T-helper 22 cell (primary cell): ENCODE results near the gene PRSS27.

Experiments used
- DNase-seq: peaks from one replicate; pipeline ENCODE4 v3.0.0-alpha.2; 2020; ENCODE audit warnings: low read depth

PRSS27 gene

GRCh38 chr16:2708955-2709587 is 11.0 kb downstream of the PRSS27 start:
- no peak for DNase-seq

- no peak for DNase-seq
Observed at GRCh38 chr16:2708290-2708639, 11.8 kb downstream of the PRSS27 start.

GRCh38 chr16:2707368-2708289 is 12.4 kb downstream of the PRSS27 start:
- DNase-seq: no peak

GRCh38 chr16:2706611-2707311 is 13.3 kb downstream of the PRSS27 start:
- no peak for DNase-seq

- no peak for DNase-seq
Observed at GRCh38 chr16:2706085-2706484, 13.9 kb downstream of the PRSS27 start.

GRCh38 chr16:2705351-2705750 is 14.7 kb downstream of the PRSS27 start:
- DNase-seq: no peak

GRCh38 chr16:2704983-2705275 is 15.1 kb downstream of the PRSS27 start:
- no peak for DNase-seq

GRCh38 chr16:2704166-2704982 is 15.7 kb downstream of the PRSS27 start:
- DNase-seq: no peak

- no peak for DNase-seq
Observed at GRCh38 chr16:2702871-2703745, 16.9 kb downstream of the PRSS27 start.

GRCh38 chr16:2702438-2702825 is 17.6 kb downstream of the PRSS27 start:
- no peak for DNase-seq

- no peak for DNase-seq
Observed at GRCh38 chr16:2701713-2702437, 18.1 kb downstream of the PRSS27 start.

- DNase-seq: no peak
Observed at GRCh38 chr16:2701272-2701671, 18.8 kb downstream of the PRSS27 start.

GRCh38 chr16:2700786-2701185 is 19.2 kb downstream of the PRSS27 start:
- no peak for DNase-seq

- no peak for DNase-seq
Observed at GRCh38 chr16:2699791-2700600, 20.0 kb downstream of the PRSS27 start.

- no peak for DNase-seq
Observed at GRCh38 chr16:2698965-2699750, 20.9 kb downstream of the PRSS27 start.

- DNase-seq: no peak
Observed at GRCh38 chr16:2698103-2698870, 21.7 kb downstream of the PRSS27 start.

GRCh38 chr16:2697401-2697948 is 22.5 kb downstream of the PRSS27 start:
- DNase-seq: no peak
